Measurements from ENCODE around the gene ERVH48-1.
A peak's percentile ranks its signal among the peaks of the same experiment; 100 is the strongest.
"Not testable (repeated sequence)": the region's sequence is repeated elsewhere in the genome, so short reads cannot be mapped to it uniquely, and the experiment has no call there.

Gene ERVH48-1

DNA sequence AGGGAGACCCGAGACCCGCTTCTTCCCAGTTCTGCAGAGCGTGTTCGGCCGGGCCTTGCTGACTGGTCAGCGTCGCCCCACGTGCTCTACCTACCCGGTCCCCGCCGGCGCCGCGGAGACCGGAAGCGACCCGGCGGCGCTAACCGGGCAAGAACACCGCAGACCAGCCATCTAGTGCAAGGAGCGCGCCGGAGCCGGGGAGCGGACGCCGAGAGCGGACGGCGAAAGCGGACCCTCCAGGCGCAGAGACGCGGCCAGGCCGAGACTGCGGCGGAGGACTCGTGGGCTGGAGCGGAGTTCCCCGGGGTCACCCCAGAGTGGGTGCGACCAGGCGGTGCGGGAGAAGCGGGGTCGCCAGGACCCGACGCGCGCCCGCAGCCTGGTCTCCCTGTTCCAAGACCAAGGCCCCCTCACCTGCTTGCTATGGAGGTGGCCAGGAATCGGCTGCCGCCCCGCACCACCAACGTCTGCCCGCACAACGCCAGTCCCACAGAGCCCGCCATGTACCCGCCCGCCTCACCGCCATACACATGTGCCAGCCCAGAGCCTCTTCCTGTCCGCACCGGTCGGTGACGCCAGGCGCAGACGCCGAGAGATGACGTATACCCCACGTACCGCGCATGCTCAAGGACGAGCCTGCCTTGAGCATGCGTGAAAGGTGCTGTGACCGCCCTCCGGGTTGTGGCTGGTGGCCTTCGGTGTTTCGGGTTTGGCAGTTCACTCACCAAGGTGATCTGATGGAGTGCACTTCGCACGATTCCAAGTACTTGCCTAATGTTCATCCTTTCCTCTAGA is 46.2 kb downstream of the ERVH48-1 start, which contains the start of gene WDR4:
Gene WDR4 (minus strand): TSS at position 547 of the 795 bp plus-strand sequence. CDS start 44 bp downstream, at position 503.
- Histone ChIP-seq H3K27ac (ENCODE audit: low read depth, low read length) (peak within 1 kb of the TSS; percentile 75), H3K36me3 (ENCODE audit: control insufficient read depth, insufficient read depth, low read length) (no peaks in the 10 kb centered on the region), H3K4me3 (ENCODE audit: low read length) (peak within 1 kb of the TSS; percentile 90), H3K9ac (ENCODE audit: low read length) (peak within 1 kb of the TSS; percentile 57), H3K4me1 (ENCODE audit: control insufficient read depth, insufficient read depth, low read length) (peaks cover 5% of the 10 kb centered on the region), H3K27me3 (ENCODE audit: control insufficient read depth, insufficient read depth, low read length) (no peaks in the 10 kb centered on the region)

DNA sequence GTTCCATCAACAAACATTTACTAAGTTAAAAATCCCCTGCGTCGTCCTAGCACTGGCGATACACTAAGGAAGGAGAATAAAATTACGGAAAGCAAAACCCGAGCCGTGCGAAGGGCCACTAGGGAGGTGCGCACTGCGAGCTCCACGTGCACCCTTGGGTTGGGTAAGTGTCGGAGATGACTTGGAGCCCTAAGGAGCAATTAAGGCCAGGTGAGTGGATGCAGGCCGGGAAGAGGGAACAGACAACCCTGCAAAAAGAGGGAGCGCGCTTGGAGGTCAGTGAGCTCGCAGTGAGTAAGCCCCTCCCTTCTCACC is 46.8 kb downstream of the ERVH48-1 start:
- Histone ChIP-seq H3K27me3 (ENCODE audit: control insufficient read depth, insufficient read depth, low read length) (no peaks in the 10 kb centered on the region), H3K36me3 (ENCODE audit: control insufficient read depth, insufficient read depth, low read length) (peaks cover 2% of the 10 kb centered on the region), H3K9ac (ENCODE audit: low read length) (peak overlapping the region; percentile 22)

DNA sequence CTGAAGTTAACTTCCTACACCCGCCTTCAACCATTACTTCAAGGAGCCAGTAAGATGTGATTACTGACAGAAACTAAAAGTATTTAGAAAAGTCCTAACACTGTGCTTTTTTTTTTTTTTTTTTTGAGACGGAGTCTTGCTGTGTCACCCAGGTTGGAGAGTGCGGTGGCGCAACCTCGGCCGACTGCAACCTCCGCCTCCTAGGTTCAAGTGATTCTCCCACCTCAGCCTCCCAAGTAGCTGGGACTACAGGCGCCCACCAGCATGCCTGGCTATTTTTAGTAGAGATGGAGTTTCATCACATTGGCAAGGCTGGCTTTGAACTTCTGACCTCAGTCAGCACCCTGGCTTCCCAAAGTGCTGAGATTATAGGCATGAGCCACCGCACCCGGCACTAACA is 49.6 kb downstream of the ERVH48-1 start:
- H3K27me3 ChIP-seq (ENCODE audit: control insufficient read depth, insufficient read depth, low read length); H3K4me3 ChIP-seq (ENCODE audit: low read length); H3K4me1 ChIP-seq (ENCODE audit: control insufficient read depth, insufficient read depth, low read length); H3K27ac ChIP-seq (ENCODE audit: low read depth, low read length); H3K9ac ChIP-seq (ENCODE audit: low read length): not testable (repeated sequence)
- peaks cover 17% of the 10 kb centered on the region for H3K36me3 ChIP-seq (ENCODE audit: control insufficient read depth, insufficient read depth, low read length)

More for the DNA sequence above, 46.8 kb downstream of the ERVH48-1 start:
- Histone ChIP-seq H3K4me3 (ENCODE audit: low read length) (peak overlapping the region; percentile 90), H3K4me1 (ENCODE audit: control insufficient read depth, insufficient read depth, low read length) (peaks cover 5% of the 10 kb centered on the region), H3K27ac (ENCODE audit: low read depth, low read length) (peak overlapping the region; percentile 75)

DNA sequence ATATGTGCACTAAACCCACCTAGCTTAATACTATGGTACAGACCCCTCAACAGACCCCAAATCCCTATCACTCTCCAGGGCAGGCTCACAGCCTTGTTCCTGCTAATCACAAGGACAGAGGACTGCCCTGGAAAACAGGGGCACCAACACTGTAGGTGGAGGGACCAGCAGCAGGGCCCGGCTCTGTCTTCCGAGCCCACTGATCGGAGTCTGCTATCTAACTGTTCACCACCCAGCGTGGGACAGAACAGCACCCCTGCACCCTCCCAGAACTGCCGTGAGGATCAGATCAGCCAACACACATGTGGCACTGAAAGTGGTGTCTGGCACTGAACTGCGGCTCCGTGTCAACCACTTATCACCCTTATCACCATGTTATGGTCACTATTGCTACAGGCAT is 52.3 kb downstream of the ERVH48-1 start:
- H3K27me3 ChIP-seq (ENCODE audit: control insufficient read depth, insufficient read depth, low read length) = no peaks in the 10 kb centered on the region
- H3K36me3 ChIP-seq (ENCODE audit: control insufficient read depth, insufficient read depth, low read length) = peaks cover 27% of the 10 kb centered on the region

DNA sequence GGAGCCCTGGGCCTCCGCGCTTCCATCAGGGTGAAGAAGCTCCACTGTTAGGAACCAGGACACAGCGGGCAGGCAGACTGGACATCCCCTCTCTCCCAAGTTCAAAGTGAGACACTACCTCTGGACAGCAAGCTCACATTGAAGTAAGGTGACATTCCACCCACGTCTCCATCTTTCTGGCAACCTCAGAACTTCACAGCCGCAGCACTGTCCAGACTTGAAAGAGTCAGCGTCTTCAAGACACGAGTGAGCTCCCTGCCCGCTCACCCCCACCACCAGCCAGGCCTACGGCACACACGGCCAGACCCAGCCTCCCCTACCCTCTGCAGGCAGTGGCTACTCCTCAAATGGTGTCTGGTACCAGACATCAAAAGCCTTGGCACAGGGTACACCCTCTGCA is 57.2 kb downstream of the ERVH48-1 start:
- H3K4me1 ChIP-seq (ENCODE audit: control insufficient read depth, insufficient read depth, low read length) = no peaks in the 10 kb centered on the region
- no peaks in the 10 kb centered on the region for H3K27me3 ChIP-seq (ENCODE audit: control insufficient read depth, insufficient read depth, low read length)
- no peak overlapping the region for H3K27ac ChIP-seq (ENCODE audit: low read depth, low read length)
- no peak overlapping the region for H3K4me3 ChIP-seq (ENCODE audit: low read length)
- H3K9ac ChIP-seq (ENCODE audit: low read length) = no peak overlapping the region
- H3K36me3 ChIP-seq (ENCODE audit: control insufficient read depth, insufficient read depth, low read length) = peaks cover 20% of the 10 kb centered on the region

More for the DNA sequence above, 52.3 kb downstream of the ERVH48-1 start:
- Histone ChIP-seq H3K9ac (ENCODE audit: low read length) (no peak overlapping the region), H3K27ac (ENCODE audit: low read depth, low read length) (no peak overlapping the region), H3K4me1 (ENCODE audit: control insufficient read depth, insufficient read depth, low read length) (peaks cover 1% of the 10 kb centered on the region), H3K4me3 (ENCODE audit: low read length) (no peak overlapping the region)

Measured in rectal smooth muscle tissue (tissue), 1 donor.